GM19023 (cell line): Measurements from ENCODE around the gene FOXO1.
"Not testable (repeated sequence)": the region's sequence is repeated elsewhere in the genome, so short reads cannot be mapped to it uniquely, and the experiment has no call there.

Experiments
- ATAC-seq: cut with Tn5 transposase; IDR thresholded peaks from one replicate; pipeline ENCODE4 v1.9.1; 2021; ENCODE audit warnings: mild to moderate bottlenecking, moderate library complexity; ENCODE audit not compliant: unreplicated experiment

FOXO1 gene

GRCh38 chr13:40666045-40666932, at the start of gene FOXO1:
FOXO1 (minus strand) TSS chr13:40666641; CDS start chr13:40666212, 429 bp downstream.
- peak; percentile 61 for ATAC-seq

GRCh38 chr13:40714433-40714832, 48.0 kb upstream of the FOXO1 start:
- ATAC-seq: not testable (repeated sequence)

DNA sequence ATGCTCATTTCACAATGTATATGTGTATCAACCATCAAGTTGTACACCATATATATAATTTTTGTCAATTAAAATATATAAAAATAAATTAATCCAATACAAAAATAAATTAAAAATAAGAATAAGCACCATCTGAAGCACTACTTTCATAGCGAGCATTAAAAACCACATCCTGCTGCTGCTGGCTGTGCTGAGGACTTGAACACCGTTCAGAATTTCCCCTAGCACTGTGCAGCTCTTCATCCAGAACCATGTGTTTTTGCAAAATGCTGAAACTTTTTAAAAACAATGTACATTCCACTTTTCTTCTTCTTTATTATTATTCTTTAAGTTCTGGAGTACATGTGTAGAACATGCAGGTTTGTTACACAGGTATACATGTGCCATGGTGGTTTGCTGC, 40.0 kb upstream of the FOXO1 start:
- ATAC-seq: no peak

DNA sequence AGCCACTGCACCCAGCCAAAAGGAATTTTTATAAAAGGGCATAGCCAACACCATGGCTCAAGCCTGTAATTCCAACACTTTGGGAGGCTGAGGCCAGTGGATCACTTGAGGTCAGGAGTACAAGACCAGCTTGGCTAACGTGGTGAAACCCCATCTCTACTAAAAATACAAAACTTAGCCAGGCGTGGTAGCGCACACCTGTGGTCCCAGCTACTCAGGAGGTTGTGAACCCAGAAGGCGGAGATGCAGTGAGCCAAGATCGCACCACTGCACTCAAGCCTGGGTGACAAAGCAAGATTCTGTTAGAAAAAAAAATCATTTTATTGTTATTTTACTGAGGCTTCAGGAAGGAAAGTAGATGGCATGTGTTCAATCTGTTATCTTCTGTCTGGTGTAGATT, 31.3 kb upstream of the FOXO1 start:
- peak; percentile 70 for ATAC-seq

DNA sequence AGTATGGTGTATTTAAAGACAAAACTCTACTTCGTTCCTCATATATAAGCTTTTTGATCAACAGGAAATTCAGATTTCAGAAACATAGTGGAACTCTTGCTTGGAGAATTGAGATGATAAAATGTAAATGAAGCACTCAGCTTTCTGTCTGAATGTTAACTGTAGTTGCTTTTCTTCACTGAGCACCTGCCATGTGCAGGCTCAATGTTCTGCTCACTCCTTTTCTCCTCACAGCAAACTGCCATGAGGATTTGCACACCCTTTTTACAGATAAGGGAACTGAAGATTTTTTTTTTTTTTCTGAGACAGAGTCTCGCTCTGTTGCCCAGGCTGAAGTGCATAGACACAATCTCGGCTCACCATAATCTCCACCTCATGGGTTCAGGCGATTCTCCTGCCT, 28.0 kb upstream of the FOXO1 start:
- no peak for ATAC-seq

- ATAC-seq: peak; percentile 61
These were observed 26.5 kb upstream of the FOXO1 start for GRCh38 chr13:40692946-40693345.

GRCh38 chr13:40688781-40689180, 22.3 kb upstream of the FOXO1 start:
- no peak for ATAC-seq

GRCh38 chr13:40682449-40683240, 16.2 kb upstream of the FOXO1 start:
- ATAC-seq: no peak

GRCh38 chr13:40681341-40682146, 15.1 kb upstream of the FOXO1 start:
- ATAC-seq: no peak

- no peak for ATAC-seq
These were observed 14.3 kb upstream of the FOXO1 start for GRCh38 chr13:40680659-40681323.

- ATAC-seq: no peak
These were observed 13.1 kb upstream of the FOXO1 start for GRCh38 chr13:40679480-40679985.

DNA sequence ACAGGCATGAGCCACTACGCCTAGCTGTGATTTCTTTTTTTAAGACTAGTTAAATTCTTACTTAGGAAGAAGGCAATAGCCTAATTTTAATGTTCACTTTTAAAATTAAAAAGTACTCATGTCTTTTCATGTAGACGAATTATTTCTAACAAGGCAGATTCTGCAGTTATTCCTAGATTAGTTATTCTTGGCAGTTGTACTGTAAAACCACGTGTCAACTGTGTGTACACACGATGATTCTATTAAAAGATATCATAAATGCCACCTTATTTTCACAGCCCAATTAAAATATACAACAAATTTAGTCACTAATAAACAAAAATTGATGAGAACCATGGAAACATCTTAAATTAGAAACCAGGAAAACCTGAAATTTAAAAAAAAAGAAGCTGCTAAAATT, 10.6 kb upstream of the FOXO1 start:
- no peak for ATAC-seq

GRCh38 chr13:40676007-40676406, 9.6 kb upstream of the FOXO1 start:
- no peak for ATAC-seq

GRCh38 chr13:40673414-40673813, 7.0 kb upstream of the FOXO1 start:
- no peak for ATAC-seq

- ATAC-seq: no peak
These were observed 6.4 kb upstream of the FOXO1 start for GRCh38 chr13:40672765-40673397.

GRCh38 chr13:40671956-40672764, 5.7 kb upstream of the FOXO1 start:
- no peak for ATAC-seq

DNA sequence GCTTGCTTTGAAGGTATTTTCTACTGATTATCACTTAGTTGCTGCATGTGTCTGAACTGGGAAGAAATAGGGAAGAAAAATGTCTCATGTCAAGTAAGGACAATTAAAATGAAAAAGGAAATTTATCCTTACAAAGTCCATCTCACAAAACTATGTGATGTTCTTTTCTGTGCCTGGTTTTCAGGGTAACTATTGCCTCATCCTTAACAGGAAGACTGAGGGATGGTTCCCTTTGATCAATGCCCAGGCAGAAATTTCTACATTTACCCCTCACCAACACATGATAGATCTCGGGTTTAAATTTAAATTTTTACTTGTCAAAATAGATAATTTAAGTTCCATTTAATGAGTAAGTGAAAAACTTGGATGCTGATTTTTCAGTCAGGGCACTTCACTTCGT, 3.9 kb upstream of the FOXO1 start:
- ATAC-seq: no peak

GRCh38 chr13:40668335-40668734, 1.9 kb upstream of the FOXO1 start:
- no peak for ATAC-seq

GRCh38 chr13:40667622-40667978, 1.2 kb upstream of the FOXO1 start:
- no peak for ATAC-seq
